ENCODE results near the gene TAPT1.
"Not testable (repeated sequence)": the region's sequence is repeated elsewhere in the genome, so short reads cannot be mapped to it uniquely, and the experiment has no call there.

DNA sequence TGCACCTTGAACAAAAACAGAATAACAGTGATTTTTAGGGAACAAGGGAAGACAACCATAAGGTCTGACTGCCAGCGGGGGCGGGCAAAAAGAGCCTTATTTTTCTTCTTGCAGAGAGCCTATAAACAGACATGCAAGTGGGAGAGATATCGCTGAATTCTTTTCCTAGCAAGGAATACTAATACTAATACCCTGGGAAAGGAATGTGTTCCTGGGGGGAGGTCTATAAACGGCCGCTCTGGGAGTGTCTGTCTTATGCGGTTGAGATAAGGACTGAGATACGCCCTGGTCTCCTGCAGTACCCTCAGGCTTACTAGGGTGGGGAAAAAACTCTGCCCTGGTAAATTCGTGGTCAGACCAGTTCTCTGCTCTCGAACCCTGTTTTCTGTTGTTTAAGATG, 81.4 kb downstream of the TAPT1 start:
- not testable (repeated sequence) for TF ChIP-seq POLR2A (IDR thresholded peaks at IDR 0.05; ENCODE audit: low read length); CTCF (IDR thresholded peaks at IDR 0.05); NFE2L2 (conservative IDR thresholded peaks at IDR 0.05; ENCODE audit: low read length); BHLHE40 (IDR thresholded peaks at IDR 0.05; ENCODE audit: low read depth, low read length); CEBPB (IDR thresholded peaks at IDR 0.05); CBX8 (IDR thresholded peaks at IDR 0.05); POLR2AphosphoS2 (conservative IDR thresholded peaks at IDR 0.05; ENCODE audit: low read length); RFX5 (IDR thresholded peaks at IDR 0.05); ZSCAN20 (CRISPR knock-in tag; IDR thresholded peaks at IDR 0.05); USF2 (IDR thresholded peaks at IDR 0.05)

Measured in A549 (cell line).